Activated T-cell treated with anti-CD3 and anti-CD28 coated beads for 24 hours (primary cell): ENCODE results near the gene HSD17B7.
A peak's percentile ranks its signal among the peaks of the same experiment; 100 is the strongest.
"Not testable (repeated sequence)": the region's sequence is repeated elsewhere in the genome, so short reads cannot be mapped to it uniquely, and the experiment has no call there.

Experiments used
- DNase-seq: peaks from one replicate; pipeline ENCODE4 v3.0.0-alpha.2; 2020; ENCODE audit warnings: low read depth

HSD17B7 gene

DNA sequence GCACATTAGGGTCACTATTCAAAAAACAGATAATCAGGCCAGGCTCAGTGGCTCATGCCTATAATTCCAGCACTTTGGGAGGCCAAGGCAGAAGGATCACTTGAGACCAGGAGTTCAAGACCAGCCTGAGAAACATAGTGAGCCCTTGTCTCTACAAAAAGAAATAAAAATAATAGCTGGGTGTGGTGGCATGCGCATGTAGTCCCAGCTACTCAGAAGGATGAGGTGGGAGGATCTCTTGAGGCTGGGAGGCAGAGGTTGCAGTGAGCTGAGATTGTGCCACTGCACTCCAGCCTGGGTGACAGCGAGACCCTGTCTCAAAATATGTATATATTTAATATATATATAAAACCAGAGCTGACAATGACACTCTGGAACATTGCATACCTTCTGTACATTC is 21.9 kb downstream of the HSD17B7 start:
- not testable (repeated sequence) for DNase-seq

DNA sequence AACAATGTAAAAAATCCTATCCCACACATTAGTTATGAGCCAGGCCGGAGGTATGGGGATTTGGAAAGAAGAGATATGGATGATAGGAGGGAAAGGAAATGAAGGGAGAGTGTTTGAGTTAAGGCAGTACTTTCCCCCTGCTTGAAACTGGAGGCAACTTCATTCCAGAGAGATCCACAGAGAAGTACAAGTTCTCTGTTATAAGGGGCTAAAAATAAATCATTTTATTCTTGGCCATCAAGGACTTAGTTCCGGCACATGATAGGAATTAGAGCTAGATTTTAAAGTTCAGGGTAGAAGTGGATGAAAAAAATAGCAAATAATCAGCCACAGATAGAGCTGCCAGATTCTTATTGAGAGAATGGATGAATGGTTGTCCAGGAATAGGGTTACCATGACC is 27.6 kb downstream of the HSD17B7 start:
- DNase-seq: not testable (repeated sequence)

- not testable (repeated sequence) for DNase-seq
These were observed 28.2 kb downstream of the HSD17B7 start for GRCh38 chr1:162818666-162819065.

DNA sequence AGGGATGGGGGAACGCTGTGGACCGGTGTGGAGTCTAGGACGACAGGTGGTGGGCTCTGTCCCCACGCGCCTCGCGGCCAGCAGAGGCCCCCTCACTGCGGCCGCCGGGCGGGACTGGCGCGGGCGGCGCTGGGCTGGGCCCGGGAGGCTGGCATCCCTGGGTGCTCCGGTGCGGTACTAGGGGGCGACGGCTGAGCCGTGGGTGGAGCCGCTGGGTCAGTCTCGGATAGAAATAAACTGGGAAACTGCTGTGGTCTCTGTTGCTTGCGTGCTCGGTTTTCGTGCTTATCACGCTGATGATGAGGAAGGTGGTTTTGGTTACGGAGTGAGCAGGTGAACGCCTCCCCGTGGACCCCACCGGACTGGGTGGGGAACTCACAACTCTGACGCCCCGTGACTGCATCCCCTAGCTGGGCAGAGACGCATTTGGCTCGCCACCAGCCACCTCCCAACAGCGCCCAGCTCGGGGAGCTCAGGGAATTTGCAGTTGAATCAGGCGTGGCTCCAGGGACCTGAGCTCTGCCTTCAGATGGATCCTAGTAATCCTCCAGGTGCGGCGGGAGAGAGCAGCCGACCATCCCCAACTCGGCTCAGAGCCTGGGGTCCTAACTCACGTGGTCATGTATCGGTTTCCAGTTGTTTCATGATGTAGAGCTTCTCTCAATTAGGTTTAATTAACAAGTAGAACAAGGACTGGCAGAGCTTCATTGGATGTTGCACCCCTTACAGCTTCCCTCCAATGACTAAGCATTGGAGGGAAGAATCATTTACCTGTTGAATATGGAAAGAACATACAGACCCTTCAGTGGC is 32.1 kb downstream of the HSD17B7 start:
- no peak for DNase-seq

GRCh38 chr1:162823231-162823630 is 32.7 kb downstream of the HSD17B7 start:
- no peak for DNase-seq

- no peak for DNase-seq
These were observed 33.4 kb downstream of the HSD17B7 start for GRCh38 chr1:162823771-162824525.

DNA sequence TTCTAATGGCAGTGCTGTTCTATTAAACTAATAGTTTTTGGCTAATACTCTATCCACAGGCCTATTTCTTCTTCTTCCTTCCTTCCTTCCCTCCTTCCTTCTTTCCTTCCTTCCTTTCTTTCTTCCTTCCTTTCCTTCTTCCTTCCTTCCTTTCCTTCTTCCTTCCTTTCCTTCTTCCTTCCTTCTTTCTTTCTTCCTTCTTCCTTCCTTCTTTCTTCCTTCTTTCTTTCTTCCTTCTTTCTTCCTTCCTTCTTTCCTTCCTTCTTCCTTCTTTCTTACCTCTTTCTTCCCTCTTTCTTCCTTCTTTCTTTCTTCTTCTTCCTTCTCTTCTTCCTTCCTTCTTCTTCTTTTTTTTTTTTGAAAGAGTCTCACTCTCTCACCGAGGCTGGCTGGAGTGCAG is 38.8 kb downstream of the HSD17B7 start:
- DNase-seq: no peak

GRCh38 chr1:162832470-162832869 is 42.0 kb downstream of the HSD17B7 start:
- no peak for DNase-seq

- no peak for DNase-seq
These were observed 44.8 kb downstream of the HSD17B7 start for GRCh38 chr1:162835157-162835899.

DNA sequence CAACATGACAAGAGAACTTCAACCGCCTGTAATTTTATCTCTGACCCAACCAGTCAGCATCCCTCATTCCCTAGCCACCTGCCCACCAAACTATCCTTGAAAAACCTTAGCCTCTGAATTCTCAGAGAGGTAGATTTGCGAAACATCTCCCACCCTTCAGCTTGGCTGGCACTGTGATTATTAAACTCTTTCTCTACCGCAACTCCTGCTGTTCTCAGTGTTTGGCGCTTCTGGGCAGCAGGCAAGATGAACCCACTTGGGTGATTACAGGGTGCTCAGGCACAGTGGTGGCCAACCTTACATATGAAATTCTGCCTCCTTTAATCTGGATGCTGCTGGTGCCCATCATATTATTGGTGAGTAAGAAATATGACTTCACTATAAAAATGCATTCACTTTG is 48.4 kb downstream of the HSD17B7 start:
- no peak for DNase-seq

- no peak for DNase-seq
These were observed 49.8 kb downstream of the HSD17B7 start for GRCh38 chr1:162840250-162840839.

GRCh38 chr1:162844153-162844552 is 53.7 kb downstream of the HSD17B7 start:
- no peak for DNase-seq

GRCh38 chr1:162846256-162847212 is 56.0 kb downstream of the HSD17B7 start:
- no peak for DNase-seq

- peak; percentile 64 for DNase-seq
These were observed 57.4 kb downstream of the HSD17B7 start for GRCh38 chr1:162847839-162848453.

- no peak for DNase-seq
These were observed 59.2 kb downstream of the HSD17B7 start for GRCh38 chr1:162849711-162850110.

DNA sequence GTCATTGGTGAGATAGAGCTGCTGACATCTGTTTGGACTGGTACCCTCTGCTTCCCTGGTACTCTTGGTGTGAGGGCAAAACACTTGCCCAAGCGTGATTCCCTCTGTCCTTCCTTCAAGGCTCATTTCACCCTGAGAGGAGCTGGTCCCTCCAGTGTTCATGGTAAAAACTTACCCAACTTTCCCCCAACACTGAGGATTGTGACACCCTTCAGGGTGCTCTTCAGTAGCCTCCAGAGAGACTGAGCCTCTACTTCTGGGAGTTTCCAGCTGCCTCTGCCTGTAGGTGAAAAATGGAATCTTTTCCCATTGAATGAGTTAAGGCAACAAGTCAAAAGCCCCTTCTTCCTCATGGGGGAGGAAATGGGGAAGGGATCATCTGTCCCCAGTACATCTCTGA is 60.8 kb downstream of the HSD17B7 start:
- no peak for DNase-seq

DNA sequence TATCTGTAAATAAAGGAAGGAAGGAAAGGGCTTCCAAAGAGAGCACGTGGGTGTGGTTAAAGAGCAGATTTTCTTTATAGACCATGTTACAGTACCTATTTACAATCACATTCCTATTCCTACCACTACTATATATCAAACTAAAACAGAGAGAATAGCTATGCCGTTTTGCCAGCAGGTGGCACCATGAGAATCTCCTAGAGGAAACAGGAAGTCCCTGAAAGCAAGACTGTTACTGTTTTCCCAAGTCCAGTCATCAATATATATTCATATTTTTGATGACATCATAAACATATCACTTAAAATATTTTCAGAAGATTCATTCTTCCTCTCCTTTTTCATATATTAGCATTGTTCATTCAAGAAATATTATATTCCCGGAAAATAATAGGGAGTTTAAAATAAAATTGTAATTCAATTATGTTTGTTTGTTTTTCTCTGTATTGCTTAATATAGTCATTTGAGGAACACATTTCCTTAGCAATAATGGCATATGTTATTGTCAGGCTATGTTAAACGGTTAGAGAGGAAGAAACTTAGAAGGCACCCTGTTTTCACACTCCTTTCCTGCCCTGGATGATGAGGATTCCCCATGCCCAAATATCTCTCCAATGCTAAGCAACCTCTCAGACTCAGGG is 63.9 kb downstream of the HSD17B7 start:
- DNase-seq: peak; percentile 29

- no peak for DNase-seq
These were observed 65.1 kb downstream of the HSD17B7 start for GRCh38 chr1:162855461-162856150.

GRCh38 chr1:162856260-162856659 is 65.8 kb downstream of the HSD17B7 start:
- no peak for DNase-seq

- DNase-seq: no peak
These were observed 67.3 kb downstream of the HSD17B7 start for GRCh38 chr1:162857850-162858249.
